ENCODE measurements around the gene MFSD11.
"Not testable (repeated sequence)": the region's sequence is repeated elsewhere in the genome, so short reads cannot be mapped to it uniquely, and the experiment has no call there.

The MFSD11 gene

DNA sequence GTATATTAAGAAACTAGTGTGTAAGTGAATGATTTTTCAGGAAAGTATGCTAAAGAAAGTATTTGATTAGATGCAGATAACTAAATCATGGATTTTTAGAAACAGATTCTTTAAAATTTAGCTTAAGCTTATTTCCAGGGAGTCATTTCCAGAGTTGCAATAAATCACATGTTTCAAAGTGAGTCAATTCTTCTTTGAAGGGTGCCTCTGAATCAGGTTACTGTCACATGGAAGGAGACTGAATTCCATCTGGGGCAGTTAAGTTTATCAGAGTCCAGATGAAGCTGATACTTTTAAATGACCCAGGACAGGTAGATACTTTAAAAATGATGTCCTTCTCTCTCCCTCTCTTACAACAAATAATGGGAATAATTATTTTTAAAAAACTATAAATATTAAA is 5.0 kb downstream of the MFSD11 start:
- FAIRE-seq (no peak), DNase-seq (ENCODE audit: insufficient read length, low spot score) (no peak)

DNA sequence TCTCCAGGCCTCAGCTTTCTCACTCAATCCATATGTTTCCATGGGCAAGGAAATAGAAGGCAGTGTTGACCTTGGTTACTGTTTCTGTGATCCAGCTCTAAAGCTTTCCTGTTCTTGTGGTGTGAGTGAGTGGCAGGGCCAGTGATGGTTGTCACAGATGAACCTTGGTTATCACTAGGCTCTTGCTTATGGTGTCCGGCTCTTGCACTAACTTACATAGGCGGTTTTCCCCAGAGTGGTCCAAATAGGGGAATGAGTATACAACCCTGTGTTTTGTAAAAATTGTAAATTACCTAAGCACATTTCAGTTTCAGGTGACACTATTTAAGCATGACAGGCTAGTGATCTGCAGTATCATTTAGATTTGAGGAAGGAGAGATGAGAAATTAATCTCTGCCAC is 6.8 kb downstream of the MFSD11 start:
- no peak for DNase-seq (ENCODE audit: insufficient read length, low spot score)
- FAIRE-seq, result no peak

DNA sequence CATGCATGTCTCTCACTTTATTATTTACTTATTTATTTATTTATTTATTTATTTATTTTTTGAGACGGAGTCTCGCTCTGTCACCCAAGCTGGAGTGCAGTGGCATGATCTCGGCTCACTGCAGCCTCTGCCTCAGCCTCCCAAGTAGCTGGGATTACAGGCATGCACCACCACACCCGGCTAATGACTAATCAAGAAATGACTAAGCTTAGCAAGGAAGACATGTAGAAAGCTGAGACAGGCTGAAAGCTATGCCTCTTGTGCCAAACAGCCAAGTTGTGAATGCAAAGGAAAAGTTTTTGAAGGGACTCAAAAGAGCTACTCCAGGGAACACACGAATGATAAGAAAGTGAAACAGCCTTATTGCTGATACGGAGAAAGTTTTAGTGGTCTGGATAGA is 7.9 kb downstream of the MFSD11 start:
- DNase-seq (ENCODE audit: insufficient read length, low spot score); FAIRE-seq: not testable (repeated sequence)

DNA sequence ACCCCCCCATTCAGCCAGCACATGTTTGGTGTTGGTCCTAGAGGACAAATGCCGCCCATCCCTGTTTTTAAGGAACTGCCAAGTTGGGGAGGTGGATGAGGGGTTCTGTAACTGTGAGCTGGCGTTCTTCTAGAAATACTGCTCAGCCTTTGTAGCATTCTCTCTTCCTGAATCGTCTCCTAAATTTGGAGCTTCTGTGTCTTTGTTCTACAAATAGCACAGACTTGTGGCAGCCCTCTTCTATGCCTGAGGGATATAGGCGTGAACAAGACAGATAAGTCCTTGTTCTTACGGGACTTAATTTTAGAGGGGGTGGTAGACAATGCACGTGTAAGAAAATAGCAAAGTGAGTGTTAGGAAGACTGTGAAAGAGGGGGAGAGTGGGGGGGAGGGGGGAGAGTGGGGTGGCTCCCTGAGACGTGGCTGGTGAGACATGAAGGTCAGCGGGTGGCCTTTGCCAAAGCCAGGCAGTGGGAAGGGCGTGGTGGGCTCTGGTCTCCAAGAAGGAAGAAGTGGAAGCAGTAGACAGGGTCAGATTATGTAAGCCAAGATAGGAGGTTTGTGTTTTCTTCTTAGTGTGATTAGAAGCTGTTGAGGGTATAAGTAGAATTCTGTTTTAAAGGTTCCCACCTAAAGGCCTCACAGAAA is 9.9 kb downstream of the MFSD11 start:
- no peak for FAIRE-seq

DNA sequence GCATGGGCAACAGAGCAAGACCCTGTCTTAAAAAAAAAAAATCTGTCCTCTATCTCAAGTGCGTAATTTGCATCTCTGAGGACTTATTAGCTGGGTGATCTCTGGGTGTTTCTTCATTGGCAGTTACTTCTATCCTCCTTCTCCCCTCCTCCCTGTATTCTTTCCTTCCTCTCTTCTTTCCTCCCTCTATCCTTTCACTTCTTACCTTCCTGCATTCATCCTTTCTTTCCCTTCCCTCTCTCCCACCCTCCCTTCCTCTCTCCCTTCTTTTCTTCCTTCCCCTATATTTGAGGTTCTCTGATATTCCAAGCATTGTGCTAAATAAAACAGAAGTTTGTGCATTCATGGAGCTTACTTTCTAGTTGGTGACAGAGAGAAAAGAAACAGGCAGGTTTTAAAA is 10.7 kb downstream of the MFSD11 start:
- DNase-seq (ENCODE audit: insufficient read length, low spot score), result no peak
- FAIRE-seq, result no peak

More for the DNA sequence above, 9.9 kb downstream of the MFSD11 start:
- DNase-seq (ENCODE audit: insufficient read length, low spot score), result no peak

DNA sequence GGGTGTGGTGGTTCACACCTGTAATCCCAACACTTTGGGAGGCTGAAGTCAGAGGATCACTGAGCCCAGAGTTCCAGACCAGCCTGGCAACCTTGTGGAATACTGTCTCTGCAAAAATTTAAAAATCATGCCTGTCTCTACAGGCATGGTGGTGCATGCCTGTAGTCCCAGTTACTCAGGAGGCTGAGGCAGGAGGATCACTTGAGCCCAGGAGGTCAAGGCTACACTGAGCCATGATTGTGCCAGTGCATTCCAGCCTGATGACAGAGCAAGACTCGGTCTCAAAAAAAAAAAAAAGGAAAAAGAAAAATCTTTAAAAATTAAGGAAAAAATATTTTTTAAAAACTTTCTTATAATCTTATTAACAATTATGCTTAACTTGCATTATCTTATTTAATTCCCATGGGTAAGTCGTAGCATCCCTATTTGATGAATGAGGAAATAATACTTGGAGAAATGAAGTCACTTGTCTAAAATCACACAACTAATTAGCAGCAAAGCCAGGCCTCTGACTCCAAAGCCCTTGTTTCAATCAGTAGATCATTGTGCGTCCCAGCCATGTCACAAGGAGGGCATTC is 13.6 kb downstream of the MFSD11 start:
- FAIRE-seq (no peak), DNase-seq (ENCODE audit: insufficient read length, low spot score) (no peak)

DNA sequence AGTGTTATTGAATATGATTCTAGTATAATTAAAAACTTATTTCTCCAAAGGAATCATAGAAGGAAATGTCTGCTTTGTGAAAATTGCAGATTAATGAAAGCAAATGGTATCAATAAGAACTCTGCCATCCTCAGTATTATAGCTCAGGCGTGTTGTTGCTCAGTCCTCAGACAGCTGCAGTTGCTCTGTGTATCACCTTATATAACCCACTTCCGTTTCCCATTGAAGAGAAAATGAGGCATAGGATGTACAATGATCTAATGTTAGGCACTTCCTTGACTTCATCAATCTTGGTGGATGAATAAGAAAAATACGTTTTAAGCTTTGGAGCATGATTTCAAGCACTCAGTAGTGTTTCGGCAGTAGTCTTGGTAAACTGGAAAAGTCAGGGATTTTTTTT is 14.1 kb downstream of the MFSD11 start:
- DNase-seq (ENCODE audit: insufficient read length, low spot score), result no peak
- FAIRE-seq, result no peak

DNA sequence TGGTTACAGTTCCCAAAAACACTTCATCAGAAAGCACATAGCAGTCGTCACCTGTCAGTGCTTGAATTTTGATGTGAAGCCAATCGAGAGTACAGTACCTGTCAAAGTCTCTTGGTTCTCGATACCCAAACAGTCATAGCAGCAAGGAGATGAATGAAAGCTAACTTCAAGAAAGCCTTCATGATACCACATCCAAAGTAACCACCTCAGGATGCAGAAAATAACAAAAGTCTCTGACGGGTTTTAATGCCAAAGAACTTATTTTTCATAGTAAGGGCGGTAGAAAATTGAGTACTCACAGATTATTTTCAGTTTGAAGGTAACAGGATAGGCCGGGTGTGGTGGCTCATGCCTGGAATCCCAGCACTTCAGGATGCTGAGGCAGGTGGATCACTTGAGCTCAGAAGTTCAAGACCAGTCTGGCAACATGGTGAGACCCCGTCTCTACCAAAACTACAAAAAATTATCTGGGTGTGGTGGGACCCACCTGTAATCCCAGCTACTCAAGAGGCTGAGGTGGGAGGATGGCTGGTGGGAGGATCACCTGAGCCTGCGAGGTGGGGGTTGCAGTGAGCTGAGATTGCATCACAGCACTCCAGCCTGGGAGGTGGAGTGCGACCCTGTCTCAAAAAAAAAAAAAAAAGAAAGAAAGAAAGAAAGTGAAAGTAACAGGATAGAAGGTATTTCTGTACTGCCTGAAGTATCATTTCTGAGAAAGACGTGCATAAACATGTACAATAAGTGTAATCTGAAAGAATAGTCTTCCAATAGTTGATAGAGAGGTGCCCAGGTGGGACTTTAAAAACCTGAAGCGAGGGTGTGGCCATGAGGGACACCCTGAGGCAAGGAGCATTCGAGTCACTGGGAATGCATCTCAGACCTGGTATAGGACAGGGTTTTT is 15.4 kb downstream of the MFSD11 start:
- FAIRE-seq (no peak), DNase-seq (ENCODE audit: insufficient read length, low spot score) (no peak)

DNA sequence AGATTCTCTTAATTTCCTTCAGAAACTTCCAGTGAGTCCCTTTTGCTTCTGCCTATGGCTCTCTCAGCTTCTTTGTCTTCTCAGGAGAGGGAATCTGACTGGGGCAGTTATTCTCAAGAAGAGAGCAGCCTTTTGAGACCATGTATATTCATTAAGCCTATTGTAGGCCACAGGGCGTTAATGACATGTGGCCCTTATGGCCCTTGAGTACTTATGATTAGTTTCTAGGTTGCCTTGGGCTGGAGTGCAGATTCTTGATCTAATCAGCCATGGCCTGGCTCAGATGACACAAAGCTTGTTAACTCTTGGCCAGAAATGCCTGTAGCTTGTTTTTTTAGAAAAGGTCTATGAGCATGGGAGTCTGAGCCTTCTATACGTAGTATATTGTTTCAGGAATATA is 17.4 kb downstream of the MFSD11 start:
- DNase-seq (ENCODE audit: insufficient read length, low spot score), result no peak
- no peak for FAIRE-seq

DNA sequence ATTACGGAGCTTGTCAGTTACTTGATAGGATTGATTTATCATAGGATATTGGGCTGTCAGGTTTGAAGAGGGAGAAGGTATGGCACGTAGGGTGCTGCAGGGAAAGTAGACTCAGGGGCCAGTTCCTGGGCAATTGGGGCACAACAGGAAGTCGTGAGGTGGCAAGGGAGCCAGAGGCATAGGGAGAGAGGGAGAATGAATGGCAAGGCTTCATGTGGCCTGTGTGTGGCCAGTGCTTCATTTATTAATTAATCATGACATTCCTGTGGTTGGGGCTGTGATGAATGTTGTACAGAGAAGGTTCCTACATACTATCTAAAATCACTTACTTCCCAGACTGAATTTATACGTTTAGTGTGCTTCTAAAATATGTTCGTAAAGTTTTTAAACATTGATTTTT is 19.3 kb downstream of the MFSD11 start:
- DNase-seq (ENCODE audit: insufficient read length, low spot score) (no peak), FAIRE-seq (no peak)

DNA sequence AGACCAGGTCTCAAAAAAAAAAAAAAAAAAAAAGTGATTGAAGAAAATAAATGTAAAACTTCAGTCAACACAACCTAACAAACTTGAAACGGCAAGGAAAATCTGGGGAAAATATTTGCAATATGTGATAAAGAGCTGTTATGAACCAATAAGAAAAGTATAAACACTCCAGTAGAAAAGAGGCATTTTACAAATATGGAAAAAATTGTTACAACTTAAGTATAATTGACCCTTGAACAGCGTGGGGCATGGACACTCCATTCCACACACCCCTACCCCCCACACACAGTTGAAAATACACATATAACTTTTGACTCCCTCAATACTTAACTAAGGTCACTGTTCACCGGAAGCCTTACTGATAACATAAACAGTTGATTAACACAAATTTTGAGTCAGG is 20.7 kb downstream of the MFSD11 start:
- FAIRE-seq, result no peak

DNA sequence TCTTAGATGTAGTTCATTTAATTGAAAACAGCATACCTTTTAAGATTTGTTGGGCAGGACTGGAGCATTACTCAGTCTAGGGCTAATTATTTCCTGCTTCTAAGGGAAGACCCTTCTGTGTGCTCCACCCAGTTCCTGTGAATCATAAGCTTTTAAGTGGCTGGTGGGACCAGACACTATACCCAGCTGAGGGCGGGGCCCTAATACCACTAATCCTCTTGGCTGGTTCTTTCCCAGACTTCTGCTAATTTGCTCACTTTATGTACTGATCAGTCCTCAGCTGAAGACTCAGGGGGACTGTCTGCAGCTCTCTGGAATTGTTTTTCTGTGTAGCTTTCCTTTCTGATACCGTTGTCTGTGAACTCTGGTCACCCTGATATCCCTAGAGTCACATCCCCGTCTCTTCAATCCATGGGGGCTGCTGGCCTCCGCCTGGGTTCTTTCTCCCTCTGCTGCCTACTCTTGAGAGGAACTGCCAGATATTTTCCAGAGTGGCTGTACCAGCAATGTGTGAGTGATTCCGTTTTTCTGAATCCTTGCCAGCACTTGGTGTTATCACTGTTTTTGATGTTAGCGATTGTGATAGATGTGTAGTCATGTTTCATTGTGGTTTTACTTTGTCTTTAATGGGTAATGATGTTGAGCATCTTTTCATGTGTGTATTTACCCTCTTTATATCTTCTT is 35.1 kb downstream of the MFSD11 start:
- DNase-seq (ENCODE audit: insufficient read length, low spot score) (no peak), FAIRE-seq (no peak)

More for the DNA sequence above, 20.7 kb downstream of the MFSD11 start:
- no peak for DNase-seq (ENCODE audit: insufficient read length, low spot score)

DNA sequence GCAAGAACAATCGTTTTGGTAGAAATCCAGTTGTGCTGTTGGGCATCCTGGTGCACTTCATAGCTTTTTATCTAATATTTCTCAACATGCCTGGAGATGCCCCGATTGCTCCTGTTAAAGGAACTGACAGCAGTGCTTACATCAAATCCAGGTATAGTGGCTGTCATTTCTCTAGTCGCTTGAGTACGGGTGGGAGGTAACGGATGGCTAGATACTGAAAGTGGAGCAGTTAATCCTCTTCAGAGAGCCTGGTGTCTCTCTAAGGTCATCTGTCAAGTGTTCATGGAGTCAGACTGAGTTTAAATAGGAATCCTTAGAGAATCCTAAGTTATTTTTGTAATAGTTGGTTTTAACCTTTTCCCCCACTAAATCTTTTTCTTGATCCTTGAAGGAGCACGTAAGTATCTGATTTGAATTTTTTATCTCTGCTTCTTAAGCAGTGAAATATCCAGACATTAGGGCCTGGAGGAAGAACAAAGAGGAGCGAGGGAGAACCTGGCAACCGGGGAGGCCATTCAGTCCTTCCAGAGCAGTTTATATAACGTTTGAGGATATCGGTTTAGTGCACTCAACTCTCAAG is 37.2 kb downstream of the MFSD11 start:
- no peak for FAIRE-seq
- no peak for DNase-seq (ENCODE audit: insufficient read length, low spot score)

DNA sequence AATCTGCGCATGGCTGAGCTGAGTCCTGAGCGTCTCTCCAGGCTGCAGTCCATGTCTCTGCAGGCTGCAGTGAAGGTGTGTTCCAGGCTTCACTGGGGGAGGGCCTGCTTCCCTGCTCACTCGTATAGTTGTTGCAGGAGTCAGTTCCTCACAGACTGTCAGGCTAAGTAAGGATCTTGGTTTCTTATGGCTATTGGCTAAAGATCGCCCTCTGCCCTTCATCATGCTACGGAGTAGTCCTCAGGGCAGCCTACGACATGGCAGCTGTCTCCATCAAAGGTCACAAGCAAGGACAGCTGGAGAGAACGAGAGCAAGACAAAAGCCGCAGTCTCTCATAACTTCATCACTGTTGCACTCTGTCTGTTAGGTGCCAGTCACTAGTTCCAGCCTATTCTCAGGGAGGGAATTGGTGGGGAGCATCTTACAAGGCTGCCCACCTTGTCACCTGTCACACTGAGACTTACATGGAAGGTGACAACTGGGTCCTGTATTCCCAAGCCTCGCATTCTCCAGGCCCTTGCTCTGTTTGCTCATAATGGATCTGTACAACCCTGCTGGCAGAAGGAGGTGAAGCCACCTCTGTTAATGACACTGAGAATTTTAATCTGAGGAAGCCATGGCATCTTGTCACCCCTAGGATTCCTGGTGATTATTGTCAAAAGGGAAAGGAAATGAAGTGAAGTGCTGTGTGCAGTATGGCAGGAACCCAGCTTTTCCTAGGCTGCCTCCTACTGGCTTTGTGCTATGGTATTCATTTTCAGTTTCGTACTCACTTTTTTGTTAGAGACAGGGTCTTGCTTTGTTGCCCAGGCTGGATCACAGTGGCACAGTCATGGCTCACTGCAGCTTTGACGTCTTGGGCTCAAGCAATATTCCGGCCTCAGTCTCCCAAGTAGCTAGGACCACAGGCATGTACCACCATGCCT is 43.4 kb downstream of the MFSD11 start:
- no peak for FAIRE-seq
- no peak for DNase-seq (ENCODE audit: insufficient read length, low spot score)

DNA sequence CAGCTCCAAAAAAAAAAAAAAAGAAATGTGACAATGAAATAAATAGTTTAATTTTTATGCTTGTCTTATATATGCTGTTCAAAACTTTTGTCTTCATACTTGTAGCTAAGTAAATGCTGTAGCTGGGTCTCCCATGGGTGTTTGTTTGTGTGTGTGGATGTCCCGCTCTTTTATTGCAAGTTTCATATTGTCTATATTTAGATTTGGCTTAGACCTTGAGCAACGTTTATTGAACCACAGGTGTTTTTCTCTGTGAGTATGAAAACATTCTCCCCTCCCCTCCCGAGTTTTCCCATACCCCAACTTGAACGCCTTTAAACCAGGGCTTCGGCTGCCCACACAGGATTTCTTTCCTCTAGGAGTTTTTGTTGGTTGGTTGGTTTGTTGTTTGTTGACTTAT is 45.2 kb downstream of the MFSD11 start:
- FAIRE-seq (no peak), DNase-seq (ENCODE audit: insufficient read length, low spot score) (no peak)

DNA sequence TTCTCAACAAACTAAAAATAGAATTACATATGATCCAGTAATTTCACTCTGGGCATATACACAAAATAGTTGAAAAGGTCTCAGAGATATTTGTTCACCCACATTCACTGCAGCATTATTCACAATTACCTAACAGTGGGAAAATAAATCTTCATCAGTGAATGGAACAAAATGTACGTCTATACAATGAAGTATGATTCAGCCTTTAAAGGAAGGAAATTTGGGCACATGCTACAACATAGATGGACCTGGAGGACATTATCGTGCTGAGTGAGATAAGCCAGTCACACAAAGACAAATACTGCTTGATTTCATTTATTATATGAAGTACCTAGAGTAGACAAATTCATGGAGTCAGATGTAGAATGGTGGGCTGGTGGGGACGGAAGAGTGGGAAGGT is 47.0 kb downstream of the MFSD11 start:
- DNase-seq (ENCODE audit: insufficient read length, low spot score), result no peak
- FAIRE-seq, result no peak

DNA sequence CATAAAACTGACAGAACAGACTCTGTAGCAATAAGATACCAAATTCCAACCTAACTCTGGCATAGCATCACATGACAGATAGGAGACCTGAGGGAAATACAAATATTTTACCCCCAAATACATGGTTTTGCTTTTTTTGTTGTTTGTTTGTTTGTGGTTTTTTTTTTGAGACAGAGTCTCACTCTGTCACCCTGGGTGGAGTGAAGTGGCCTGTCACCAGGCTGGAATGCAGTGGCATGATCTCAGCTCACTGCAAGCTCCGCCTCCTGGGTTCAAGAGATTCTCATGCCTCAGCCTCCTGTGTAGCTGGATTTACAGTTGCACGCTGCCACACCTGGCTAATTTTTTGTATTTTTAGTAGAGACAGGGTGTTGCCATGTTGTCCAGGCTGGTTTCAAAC is 49.9 kb downstream of the MFSD11 start:
- FAIRE-seq; DNase-seq (ENCODE audit: insufficient read length, low spot score): not testable (repeated sequence)

DNA sequence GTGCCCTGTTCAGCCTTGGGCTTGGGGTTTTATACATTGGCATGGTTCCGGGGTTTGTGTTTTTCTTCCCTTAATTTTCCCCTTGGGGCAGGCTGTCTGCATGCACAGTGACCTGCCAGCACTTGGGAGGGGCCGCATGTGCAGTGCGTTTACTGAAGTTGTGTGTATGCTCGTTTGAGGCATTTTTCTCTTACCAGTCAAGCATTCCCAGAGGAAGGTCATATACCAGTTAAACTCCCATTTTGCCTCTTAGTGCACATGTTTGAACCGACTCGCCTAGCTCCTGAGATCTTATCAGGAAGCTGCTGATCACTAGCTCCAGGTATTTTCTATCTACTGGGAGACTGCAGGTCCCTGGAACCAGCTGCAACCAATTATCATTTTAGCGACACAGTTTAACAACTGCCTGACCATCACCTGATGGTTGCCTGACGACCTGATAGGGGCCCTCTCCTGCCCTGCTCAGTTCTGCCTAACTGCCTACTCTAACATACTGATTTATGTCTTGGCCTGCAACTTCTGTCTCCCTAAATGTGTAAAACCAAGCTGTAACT is 51.4 kb downstream of the MFSD11 start:
- no peak for FAIRE-seq
- DNase-seq (ENCODE audit: insufficient read length, low spot score), result no peak
